K562 (cell line): Measurements from ENCODE around the gene CFAP97D2. TPM values are rescaled to one million over a fixed set of nuclear protein-coding genes. Genes with fewer than 3 reads are reported as not detected.

Experiments
- FOS ChIP-seq: IDR thresholded peaks from 3 replicates; pipeline ENCODE4 v1.6.1; 2011; ENCODE audit not compliant: insufficient read length; ENCODE audit errors: extremely low read depth
- HNRNPH1 ChIP-seq: fragments of 200-400 bp; formaldehyde crosslinking; optimal IDR thresholded peaks from 2 replicates; pipeline ENCODE3; 2017; ENCODE audit warnings: low read depth, mild to moderate bottlenecking, low read length, moderate library complexity
- MYBL2 ChIP-seq, 2 experiments: fragments of 450-650 bp in 1 of 2; sonication (generic) in 1 of 2; formaldehyde crosslinking in 1 of 2; IDR thresholded peaks; 2 replicates each; pipeline versions ENCODE4 v1.6.1 to v1.8.1; 2017 to 2022; ENCODE audit warnings: borderline replicate concordance in 1 of 2, inconsistent platforms in 1 of 2, low read depth in 1 of 2, mild to moderate bottlenecking in 1 of 2, missing genetic modification reagents in 1 of 2, moderate library complexity in 1 of 2
- XRCC4 ChIP-seq: IDR thresholded peaks from one replicate; pipeline ENCODE4 v1.6.1; 2011; ENCODE audit not compliant: insufficient read depth, insufficient read length; ENCODE audit errors: extremely low read depth
- YY1 ChIP-seq, 3 experiments: IDR thresholded peaks; 2 replicates each; pipeline ENCODE4 v1.6.1; 2011; ENCODE audit warnings: low read length in 2 of 3, mild to moderate bottlenecking in 2 of 3, moderate library complexity in 2 of 3, borderline replicate concordance in 1 of 3, control low read depth in 1 of 3, low read depth in 1 of 3; ENCODE audit not compliant: insufficient read depth in 3 of 3, insufficient replicate concordance in 2 of 3, control insufficient read depth in 1 of 3, insufficient read length in 1 of 3; ENCODE audit errors: extremely low read depth in 1 of 3
- ZNF3 ChIP-seq: fragments of 250-450 bp; sonication (Bioruptor Pico); IDR thresholded peaks from 2 replicates; pipeline ENCODE4 v1.5.0; 2021; ENCODE audit warnings: mild to moderate bottlenecking, moderate library complexity
- polyA plus RNA-seq, 8 experiments: library from polyadenylated mRNA; depleted of rRNA in 4 of 8; stranded (reverse) in 5 of 8; unstranded in 3 of 8; fragments of >200 nt; fragmentation: Nextera tagmentation in 2 of 8; fragmentation: Illumina TruSeq in 1 of 8; extraction: Ambion mirVana in 2 of 8; extraction: Trizol in 1 of 8; gene quantifications; 2 replicates each; pipeline versions ENCODE4 v1.2.1 to v1.2.3, GENCODE V29; 2011 to 2014; ENCODE audit warnings: inconsistent platforms in 1 of 8, missing spikeins in 1 of 8
- total RNA-seq, 7 experiments: library from RNA; depleted of rRNA in 6 of 7; stranded (reverse); fragments of >200 nt in 6 of 7; fragmentation: Illumina TruSeq in 2 of 7; extraction: Trizol in 2 of 7; gene quantifications; 2 replicates each; pipeline versions ENCODE4 v1.2.1 to v1.2.3, GENCODE V29; 2011 to 2021; ENCODE audit warnings: low replicate concordance in 1 of 7
- TF ChIP-seq, protein P1 (sequence below): sonication (generic); formaldehyde crosslinking; IDR thresholded peaks from 2 replicates; pipeline ENCODE4 v1.8.0; 2022; ENCODE audit warnings: mild to moderate bottlenecking, missing genetic modification reagents
- TF ChIP-seq, protein P2 (sequence below): sonication (generic); formaldehyde crosslinking; IDR thresholded peaks from 2 replicates; pipeline ENCODE4 v1.8.1; 2023; ENCODE audit warnings: mild to moderate bottlenecking, missing genetic modification reagents
- TF ChIP-seq, protein P3 (sequence below): fragments of 250-450 bp; sonication (Bioruptor Pico); IDR thresholded peaks from 2 replicates; pipeline ENCODE4 v1.5.0; 2021; ENCODE audit warnings: mild to moderate bottlenecking, moderate library complexity
- TF ChIP-seq, protein P4 (sequence below), 2 experiments: fragments of 250-450 bp in 1 of 2; fragments of 450-650 bp in 1 of 2; sonication (Bioruptor Pico) in 1 of 2; IDR thresholded peaks; 2 replicates each; pipeline versions ENCODE4 v1.6.1 to v1.8.0; 2016 to 2021; ENCODE audit warnings: mild to moderate bottlenecking in 2 of 2, moderate library complexity in 2 of 2, missing compliant biosample characterization in 1 of 2, missing genetic modification characterization in 1 of 2

Gene CFAP97D2
- total and polyA plus RNA-seq, 9 of the 15 experiments (the other 6 are each of a cell fraction or from before 2014, with no cell fraction given): not detected

DNA sequence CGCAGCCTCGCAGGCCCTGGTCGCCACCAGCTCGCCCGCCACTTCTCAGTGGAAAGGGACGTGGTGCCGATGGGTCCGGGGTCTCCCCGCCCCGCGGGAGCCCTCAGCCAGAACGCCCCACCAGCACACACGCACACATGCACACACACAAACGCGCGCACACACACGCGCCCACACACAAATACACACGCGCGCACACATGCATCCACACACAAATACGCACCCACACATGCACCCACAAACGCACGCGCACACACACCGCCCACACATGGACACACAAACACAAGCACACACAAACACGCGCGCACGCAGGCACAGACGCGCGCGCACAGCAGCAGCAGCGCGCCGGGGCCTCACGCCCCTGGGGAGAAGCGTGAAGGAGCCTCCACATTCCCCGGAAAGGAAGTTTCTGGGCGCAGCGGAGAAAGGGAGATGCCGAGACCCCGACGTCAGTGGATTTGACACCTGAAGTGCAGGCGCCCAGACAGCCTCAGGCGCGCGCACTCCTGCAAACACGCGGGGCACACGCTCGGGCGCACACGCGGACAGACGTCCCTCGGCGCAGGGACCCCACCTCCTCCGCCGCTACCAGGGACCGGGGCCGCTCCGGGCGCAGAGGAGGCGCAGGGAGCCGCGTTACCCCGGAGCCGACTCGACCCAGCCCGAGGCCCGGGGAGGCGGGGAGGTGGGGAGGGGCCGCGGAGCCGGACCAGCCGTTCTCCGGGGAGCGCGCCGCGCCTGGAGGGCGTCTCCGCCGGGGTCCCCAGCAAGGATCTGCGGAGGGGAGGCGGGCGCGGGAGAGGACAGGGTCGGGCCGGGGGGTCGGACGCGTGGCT lies 47.3 kb upstream of the CFAP97D2 start (continued):
- no peak for TF ChIP-seq FOS
- TF ChIP-seq MYBL2 (IDR thresholded peaks at IDR 0.05; ENCODE audit: low read depth): no peak
- no peak for TF ChIP-seq MYBL2 (CRISPR knock-in tag; IDR thresholded peaks at IDR 0.05; ENCODE audit: borderline replicate concordance)
- TF ChIP-seq ZNF3 (CRISPR knock-in tag): no peak
- TF ChIP-seq, protein P1, sequence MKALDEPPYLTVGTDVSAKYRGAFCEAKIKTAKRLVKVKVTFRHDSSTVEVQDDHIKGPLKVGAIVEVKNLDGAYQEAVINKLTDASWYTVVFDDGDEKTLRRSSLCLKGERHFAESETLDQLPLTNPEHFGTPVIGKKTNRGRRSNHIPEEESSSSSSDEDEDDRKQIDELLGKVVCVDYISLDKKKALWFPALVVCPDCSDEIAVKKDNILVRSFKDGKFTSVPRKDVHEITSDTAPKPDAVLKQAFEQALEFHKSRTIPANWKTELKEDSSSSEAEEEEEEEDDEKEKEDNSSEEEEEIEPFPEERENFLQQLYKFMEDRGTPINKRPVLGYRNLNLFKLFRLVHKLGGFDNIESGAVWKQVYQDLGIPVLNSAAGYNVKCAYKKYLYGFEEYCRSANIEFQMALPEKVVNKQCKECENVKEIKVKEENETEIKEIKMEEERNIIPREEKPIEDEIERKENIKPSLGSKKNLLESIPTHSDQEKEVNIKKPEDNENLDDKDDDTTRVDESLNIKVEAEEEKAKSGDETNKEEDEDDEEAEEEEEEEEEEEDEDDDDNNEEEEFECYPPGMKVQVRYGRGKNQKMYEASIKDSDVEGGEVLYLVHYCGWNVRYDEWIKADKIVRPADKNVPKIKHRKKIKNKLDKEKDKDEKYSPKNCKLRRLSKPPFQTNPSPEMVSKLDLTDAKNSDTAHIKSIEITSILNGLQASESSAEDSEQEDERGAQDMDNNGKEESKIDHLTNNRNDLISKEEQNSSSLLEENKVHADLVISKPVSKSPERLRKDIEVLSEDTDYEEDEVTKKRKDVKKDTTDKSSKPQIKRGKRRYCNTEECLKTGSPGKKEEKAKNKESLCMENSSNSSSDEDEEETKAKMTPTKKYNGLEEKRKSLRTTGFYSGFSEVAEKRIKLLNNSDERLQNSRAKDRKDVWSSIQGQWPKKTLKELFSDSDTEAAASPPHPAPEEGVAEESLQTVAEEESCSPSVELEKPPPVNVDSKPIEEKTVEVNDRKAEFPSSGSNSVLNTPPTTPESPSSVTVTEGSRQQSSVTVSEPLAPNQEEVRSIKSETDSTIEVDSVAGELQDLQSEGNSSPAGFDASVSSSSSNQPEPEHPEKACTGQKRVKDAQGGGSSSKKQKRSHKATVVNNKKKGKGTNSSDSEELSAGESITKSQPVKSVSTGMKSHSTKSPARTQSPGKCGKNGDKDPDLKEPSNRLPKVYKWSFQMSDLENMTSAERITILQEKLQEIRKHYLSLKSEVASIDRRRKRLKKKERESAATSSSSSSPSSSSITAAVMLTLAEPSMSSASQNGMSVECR: 0 out of 2 replicates have a peak, but pooled peaks have one; percentile 3
- TF ChIP-seq, protein P2, sequence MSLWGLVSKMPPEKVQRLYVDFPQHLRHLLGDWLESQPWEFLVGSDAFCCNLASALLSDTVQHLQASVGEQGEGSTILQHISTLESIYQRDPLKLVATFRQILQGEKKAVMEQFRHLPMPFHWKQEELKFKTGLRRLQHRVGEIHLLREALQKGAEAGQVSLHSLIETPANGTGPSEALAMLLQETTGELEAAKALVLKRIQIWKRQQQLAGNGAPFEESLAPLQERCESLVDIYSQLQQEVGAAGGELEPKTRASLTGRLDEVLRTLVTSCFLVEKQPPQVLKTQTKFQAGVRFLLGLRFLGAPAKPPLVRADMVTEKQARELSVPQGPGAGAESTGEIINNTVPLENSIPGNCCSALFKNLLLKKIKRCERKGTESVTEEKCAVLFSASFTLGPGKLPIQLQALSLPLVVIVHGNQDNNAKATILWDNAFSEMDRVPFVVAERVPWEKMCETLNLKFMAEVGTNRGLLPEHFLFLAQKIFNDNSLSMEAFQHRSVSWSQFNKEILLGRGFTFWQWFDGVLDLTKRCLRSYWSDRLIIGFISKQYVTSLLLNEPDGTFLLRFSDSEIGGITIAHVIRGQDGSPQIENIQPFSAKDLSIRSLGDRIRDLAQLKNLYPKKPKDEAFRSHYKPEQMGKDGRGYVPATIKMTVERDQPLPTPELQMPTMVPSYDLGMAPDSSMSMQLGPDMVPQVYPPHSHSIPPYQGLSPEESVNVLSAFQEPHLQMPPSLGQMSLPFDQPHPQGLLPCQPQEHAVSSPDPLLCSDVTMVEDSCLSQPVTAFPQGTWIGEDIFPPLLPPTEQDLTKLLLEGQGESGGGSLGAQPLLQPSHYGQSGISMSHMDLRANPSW (CRISPR knock-in tag): no peak
- TF ChIP-seq YY1 (IDR thresholded peaks at IDR 0.05; ENCODE audit: borderline replicate concordance in 1 of 3, control insufficient read depth in 1 of 3, extremely low read depth in 1 of 3, insufficient read depth in 3 of 3, insufficient read length in 1 of 3, insufficient replicate concordance in 2 of 3, low read depth in 1 of 3, low read length in 2 of 3): no peak
- TF ChIP-seq, protein P3, sequence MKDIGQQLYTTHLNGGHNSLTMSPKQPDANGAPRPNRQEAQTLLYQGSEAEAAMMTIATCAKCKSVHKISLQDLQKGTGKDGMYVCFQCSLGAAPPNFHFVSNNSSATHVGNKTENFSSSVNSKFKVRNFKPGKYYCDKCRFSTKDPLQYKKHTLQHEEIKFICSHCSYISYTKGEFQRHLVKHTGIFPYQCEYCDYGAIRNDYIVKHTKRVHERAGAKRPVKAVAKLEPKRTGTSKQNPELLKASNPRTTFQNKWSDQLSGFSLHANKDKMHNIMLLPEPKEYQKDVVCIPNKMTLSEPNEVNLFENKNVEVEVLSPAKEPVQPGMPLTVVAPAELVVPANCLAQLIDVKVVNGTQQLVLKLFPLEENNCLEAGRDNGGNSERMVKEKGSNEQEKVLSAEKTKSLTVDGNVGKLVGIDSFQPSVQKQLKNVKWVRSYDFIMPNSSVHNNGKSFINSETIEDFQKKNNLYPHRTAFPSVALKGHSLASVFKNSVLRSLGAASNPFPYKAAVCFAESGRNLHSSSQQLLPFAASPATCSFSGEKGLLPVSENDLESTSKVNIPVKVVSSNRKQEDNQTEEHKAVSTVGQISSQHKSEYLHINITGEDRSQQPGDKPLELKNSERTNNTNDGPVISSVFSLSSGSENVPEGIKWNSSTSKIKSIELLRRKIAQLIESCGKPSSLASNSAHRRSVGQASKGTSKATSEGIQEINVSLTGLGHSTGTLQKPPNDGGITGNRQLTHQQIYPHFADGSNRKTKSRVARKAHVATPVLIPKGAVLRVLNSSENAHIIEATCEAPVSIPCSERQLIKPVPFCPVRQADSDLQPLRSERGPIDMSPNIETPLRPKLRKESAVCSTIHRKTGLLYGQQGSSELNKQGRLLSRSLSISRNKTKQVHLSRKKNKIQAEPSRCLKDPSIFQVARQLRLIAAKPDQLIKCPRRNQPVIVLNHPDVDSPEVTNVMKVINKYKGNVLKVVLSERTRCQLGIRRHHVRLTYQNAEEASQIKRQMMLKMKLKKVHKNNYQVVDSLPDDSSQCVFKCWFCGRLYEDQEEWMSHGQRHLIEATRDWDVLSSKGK: no peak
- TF ChIP-seq, protein P4, sequence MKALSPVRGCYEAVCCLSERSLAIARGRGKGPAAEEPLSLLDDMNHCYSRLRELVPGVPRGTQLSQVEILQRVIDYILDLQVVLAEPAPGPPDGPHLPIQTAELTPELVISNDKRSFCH (CRISPR knock-in tag; IDR thresholded peaks at IDR 0.05): no peak
- TF ChIP-seq, protein P4 (tag; IDR thresholded peaks at IDR 0.05): no peak
- TF ChIP-seq XRCC4: no peak
- no peak for TF ChIP-seq HNRNPH1
